ENCODE measurements around the gene CHCHD4. TPM values are rescaled to one million over a fixed set of nuclear protein-coding genes. Genes with fewer than 3 reads are reported as not detected.

Gene CHCHD4
- total and polyA plus RNA-seq, 2 of the 8 experiments (the other 6 are each of a cell fraction or from before 2014, with no cell fraction given): 15.0 to 22.3 TPM

DNA sequence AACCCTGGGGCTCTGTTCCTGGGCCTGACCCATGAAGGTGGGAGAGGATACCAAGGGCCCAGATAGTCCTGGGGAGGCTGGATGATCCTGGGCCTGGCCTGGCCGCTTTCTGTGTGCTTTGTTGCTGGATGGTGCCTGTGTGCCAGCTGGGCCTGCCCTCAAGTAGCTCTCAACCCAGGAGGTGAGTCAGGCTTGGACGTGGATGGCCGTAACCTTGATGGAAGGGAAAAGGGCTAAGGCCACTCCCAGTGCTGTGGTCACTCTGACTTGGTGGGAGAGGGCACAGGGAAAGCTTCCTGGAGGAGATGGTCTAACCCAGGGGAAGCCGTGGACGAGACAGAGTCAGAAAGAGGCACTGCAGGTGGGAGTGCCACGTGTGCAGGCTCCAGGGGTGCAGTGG lies 9.6 kb upstream of the CHCHD4 start (continued):
- TF ChIP-seq, protein P1, sequence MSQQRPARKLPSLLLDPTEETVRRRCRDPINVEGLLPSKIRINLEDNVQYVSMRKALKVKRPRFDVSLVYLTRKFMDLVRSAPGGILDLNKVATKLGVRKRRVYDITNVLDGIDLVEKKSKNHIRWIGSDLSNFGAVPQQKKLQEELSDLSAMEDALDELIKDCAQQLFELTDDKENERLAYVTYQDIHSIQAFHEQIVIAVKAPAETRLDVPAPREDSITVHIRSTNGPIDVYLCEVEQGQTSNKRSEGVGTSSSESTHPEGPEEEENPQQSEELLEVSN (IDR thresholded peaks at IDR 0.05): no peak
- TF ChIP-seq EP300 (IDR thresholded peaks at IDR 0.05; ENCODE audit: borderline replicate concordance in 1 of 2, low read depth in 2 of 2, low read length in 2 of 2): no peak
- TF ChIP-seq TAF1 (IDR thresholded peaks at IDR 0.05; ENCODE audit: low read depth, low read length): no peak
- no peak for TF ChIP-seq POLR2AphosphoS5 (IDR thresholded peaks at IDR 0.05; ENCODE audit: low read depth, low read length)
- TF ChIP-seq POLR2A (IDR thresholded peaks at IDR 0.05; ENCODE audit: control extremely low read depth in 1 of 2, low read depth in 2 of 2, low read length in 2 of 2): no peak
- no peak for TF ChIP-seq CREB1 (IDR thresholded peaks at IDR 0.05)
- TF ChIP-seq, protein P2, sequence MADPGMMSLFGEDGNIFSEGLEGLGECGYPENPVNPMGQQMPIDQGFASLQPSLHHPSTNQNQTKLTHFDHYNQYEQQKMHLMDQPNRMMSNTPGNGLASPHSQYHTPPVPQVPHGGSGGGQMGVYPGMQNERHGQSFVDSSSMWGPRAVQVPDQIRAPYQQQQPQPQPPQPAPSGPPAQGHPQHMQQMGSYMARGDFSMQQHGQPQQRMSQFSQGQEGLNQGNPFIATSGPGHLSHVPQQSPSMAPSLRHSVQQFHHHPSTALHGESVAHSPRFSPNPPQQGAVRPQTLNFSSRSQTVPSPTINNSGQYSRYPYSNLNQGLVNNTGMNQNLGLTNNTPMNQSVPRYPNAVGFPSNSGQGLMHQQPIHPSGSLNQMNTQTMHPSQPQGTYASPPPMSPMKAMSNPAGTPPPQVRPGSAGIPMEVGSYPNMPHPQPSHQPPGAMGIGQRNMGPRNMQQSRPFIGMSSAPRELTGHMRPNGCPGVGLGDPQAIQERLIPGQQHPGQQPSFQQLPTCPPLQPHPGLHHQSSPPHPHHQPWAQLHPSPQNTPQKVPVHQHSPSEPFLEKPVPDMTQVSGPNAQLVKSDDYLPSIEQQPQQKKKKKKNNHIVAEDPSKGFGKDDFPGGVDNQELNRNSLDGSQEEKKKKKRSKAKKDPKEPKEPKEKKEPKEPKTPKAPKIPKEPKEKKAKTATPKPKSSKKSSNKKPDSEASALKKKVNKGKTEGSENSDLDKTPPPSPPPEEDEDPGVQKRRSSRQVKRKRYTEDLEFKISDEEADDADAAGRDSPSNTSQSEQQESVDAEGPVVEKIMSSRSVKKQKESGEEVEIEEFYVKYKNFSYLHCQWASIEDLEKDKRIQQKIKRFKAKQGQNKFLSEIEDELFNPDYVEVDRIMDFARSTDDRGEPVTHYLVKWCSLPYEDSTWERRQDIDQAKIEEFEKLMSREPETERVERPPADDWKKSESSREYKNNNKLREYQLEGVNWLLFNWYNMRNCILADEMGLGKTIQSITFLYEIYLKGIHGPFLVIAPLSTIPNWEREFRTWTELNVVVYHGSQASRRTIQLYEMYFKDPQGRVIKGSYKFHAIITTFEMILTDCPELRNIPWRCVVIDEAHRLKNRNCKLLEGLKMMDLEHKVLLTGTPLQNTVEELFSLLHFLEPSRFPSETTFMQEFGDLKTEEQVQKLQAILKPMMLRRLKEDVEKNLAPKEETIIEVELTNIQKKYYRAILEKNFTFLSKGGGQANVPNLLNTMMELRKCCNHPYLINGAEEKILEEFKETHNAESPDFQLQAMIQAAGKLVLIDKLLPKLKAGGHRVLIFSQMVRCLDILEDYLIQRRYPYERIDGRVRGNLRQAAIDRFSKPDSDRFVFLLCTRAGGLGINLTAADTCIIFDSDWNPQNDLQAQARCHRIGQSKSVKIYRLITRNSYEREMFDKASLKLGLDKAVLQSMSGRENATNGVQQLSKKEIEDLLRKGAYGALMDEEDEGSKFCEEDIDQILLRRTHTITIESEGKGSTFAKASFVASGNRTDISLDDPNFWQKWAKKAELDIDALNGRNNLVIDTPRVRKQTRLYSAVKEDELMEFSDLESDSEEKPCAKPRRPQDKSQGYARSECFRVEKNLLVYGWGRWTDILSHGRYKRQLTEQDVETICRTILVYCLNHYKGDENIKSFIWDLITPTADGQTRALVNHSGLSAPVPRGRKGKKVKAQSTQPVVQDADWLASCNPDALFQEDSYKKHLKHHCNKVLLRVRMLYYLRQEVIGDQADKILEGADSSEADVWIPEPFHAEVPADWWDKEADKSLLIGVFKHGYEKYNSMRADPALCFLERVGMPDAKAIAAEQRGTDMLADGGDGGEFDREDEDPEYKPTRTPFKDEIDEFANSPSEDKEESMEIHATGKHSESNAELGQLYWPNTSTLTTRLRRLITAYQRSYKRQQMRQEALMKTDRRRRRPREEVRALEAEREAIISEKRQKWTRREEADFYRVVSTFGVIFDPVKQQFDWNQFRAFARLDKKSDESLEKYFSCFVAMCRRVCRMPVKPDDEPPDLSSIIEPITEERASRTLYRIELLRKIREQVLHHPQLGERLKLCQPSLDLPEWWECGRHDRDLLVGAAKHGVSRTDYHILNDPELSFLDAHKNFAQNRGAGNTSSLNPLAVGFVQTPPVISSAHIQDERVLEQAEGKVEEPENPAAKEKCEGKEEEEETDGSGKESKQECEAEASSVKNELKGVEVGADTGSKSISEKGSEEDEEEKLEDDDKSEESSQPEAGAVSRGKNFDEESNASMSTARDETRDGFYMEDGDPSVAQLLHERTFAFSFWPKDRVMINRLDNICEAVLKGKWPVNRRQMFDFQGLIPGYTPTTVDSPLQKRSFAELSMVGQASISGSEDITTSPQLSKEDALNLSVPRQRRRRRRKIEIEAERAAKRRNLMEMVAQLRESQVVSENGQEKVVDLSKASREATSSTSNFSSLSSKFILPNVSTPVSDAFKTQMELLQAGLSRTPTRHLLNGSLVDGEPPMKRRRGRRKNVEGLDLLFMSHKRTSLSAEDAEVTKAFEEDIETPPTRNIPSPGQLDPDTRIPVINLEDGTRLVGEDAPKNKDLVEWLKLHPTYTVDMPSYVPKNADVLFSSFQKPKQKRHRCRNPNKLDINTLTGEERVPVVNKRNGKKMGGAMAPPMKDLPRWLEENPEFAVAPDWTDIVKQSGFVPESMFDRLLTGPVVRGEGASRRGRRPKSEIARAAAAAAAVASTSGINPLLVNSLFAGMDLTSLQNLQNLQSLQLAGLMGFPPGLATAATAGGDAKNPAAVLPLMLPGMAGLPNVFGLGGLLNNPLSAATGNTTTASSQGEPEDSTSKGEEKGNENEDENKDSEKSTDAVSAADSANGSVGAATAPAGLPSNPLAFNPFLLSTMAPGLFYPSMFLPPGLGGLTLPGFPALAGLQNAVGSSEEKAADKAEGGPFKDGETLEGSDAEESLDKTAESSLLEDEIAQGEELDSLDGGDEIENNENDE (IDR thresholded peaks at IDR 0.05; ENCODE audit: insufficient replicate concordance, low read length): no peak
- TF ChIP-seq JUN (IDR thresholded peaks at IDR 0.05; ENCODE audit: low read depth, low read length): no peak
- no peak for TF ChIP-seq GTF2F1 (IDR thresholded peaks at IDR 0.05; ENCODE audit: borderline replicate concordance, low read depth, low read length)
- TF ChIP-seq RFX5 (IDR thresholded peaks at IDR 0.05; ENCODE audit: borderline replicate concordance, low read depth, low read length): no peak
- no peak for TF ChIP-seq RAD21 (IDR thresholded peaks at IDR 0.05 in 1 of 2, conservative IDR thresholded peaks at IDR 0.05 in 1 of 2; ENCODE audit: low read depth in 2 of 2, low read length in 2 of 2)

All from H1 (cell line).